ENCODE measurements around the gene FCHO2. TPM values are rescaled to one million over a fixed set of nuclear protein-coding genes. Genes with fewer than 3 reads are reported as not detected.

FCHO2 gene
- total and polyA plus RNA-seq, 11 donors = 7.0 to 35.3 (median 15.5) TPM

- H3K36me3 ChIP-seq = peaks cover 0 to 30% (median 7%) of the 10 kb centered on the region in 9 donors
- no peak for ATAC-seq
- no peak for TF ChIP-seq CTCF (IDR thresholded peaks at IDR 0.05)
- TF ChIP-seq POLR2A (IDR thresholded peaks at IDR 0.05) = no peak
These were observed 87.2 kb downstream of the FCHO2 start for GRCh38 chr5:73042993-73043392.

GRCh38 chr5:73044546-73044945 lies 88.7 kb downstream of the FCHO2 start:
- TF ChIP-seq POLR2A (IDR thresholded peaks at IDR 0.05) (no peak), CTCF (IDR thresholded peaks at IDR 0.05) (no peak)
- Histone ChIP-seq H3K36me3 (peaks cover 0 to 17% (median 0%) of the 10 kb centered on the region in 9 donors), H3K9me3 (peaks cover 0 to 11% (median 2%) of the 10 kb centered on the region in 12 donors), H3K4me3 (no peak overlapping the region), H3K4me1 (peaks cover 0 to 4% (median 0%) of the 10 kb centered on the region in 12 donors), H3K27me3 (no peaks in the 10 kb centered on the region), H3K27ac (no peak overlapping the region)
- DNase-seq (no peak), ATAC-seq (no peak)
- intact Hi-C loops (cut with DNase I) = no loop called here

More at GRCh38 chr5:73042993-73043392, 87.2 kb downstream of the FCHO2 start:
- Histone ChIP-seq H3K4me3 (no peak overlapping the region), H3K27ac (no peak overlapping the region), H3K9me3 (peaks cover 0 to 11% (median 2%) of the 10 kb centered on the region in 12 donors), H3K4me1 (peaks cover 0 to 4% (median 0%) of the 10 kb centered on the region in 12 donors), H3K27me3 (no peaks in the 10 kb centered on the region)
- intact Hi-C loops (cut with DNase I) = no loop called here
- DNase-seq = no peak

GRCh38 chr5:73045623-73046022 lies 89.8 kb downstream of the FCHO2 start:
- Histone ChIP-seq H3K9me3 (peaks cover 0 to 11% (median 2%) of the 10 kb centered on the region in 12 donors), H3K36me3 (peaks cover 0 to 18% (median 4%) of the 10 kb centered on the region in 9 donors), H3K4me1 (peaks cover 0 to 4% (median 0%) of the 10 kb centered on the region in 12 donors), H3K4me3 (no peak overlapping the region), H3K27me3 (no peaks in the 10 kb centered on the region), H3K27ac (no peak overlapping the region)
- TF ChIP-seq POLR2A (IDR thresholded peaks at IDR 0.05) (no peak), CTCF (IDR thresholded peaks at IDR 0.05) (no peak)
- intact Hi-C loops (cut with DNase I) = no loop called here
- DNase-seq (no peak), ATAC-seq (no peak)
- WGBS, 4 donors = 88 to 100% (median 96%) methylated on average over 1 of the region's 1 CpG

GRCh38 chr5:73061593-73061992 lies 105.8 kb downstream of the FCHO2 start:
- Histone ChIP-seq H3K27me3 (no peaks in the 10 kb centered on the region), H3K4me3 (no peak overlapping the region), H3K36me3 (peaks cover 0 to 84% (median 31%) of the 10 kb centered on the region in 9 donors), H3K4me1 (no peaks in the 10 kb centered on the region), H3K9me3 (no peaks in the 10 kb centered on the region), H3K27ac (no peak overlapping the region)
- no peak for ATAC-seq
- 63 to 83% (median 78%) methylated on average over 2 of the region's 2 CpGs for WGBS, 4 donors
- no peak for DNase-seq
- TF ChIP-seq POLR2A (IDR thresholded peaks at IDR 0.05) = no peak
- TF ChIP-seq CTCF (IDR thresholded peaks at IDR 0.05) = no peak
- intact Hi-C loops (cut with DNase I) = no loop called here

Data from heart left ventricle (tissue), 16 donors.